Activated CD8-positive, alpha-beta memory T cell treated with anti-CD3 and anti-CD28 coated beads for 1 hour (primary cell): ENCODE measurements around the gene IGF2BP2.

Experiments used
- DNase-seq, 2 donors: peaks; one replicate each; pipeline ENCODE4 v3.0.0-alpha.2; 2020; ENCODE audit warnings: low read depth in 1 of 2; ENCODE audit errors: extremely low read depth in 1 of 2

Gene IGF2BP2

GRCh38 chr3:185767002-185767688 lies 57.7 kb downstream of the IGF2BP2 start:
- DNase-seq = no peak

GRCh38 chr3:185766329-185767001 lies 58.4 kb downstream of the IGF2BP2 start:
- no peak for DNase-seq

GRCh38 chr3:185764980-185765370 lies 59.9 kb downstream of the IGF2BP2 start:
- DNase-seq = no peak

- no peak for DNase-seq
Observed at GRCh38 chr3:185764163-185764979, 60.5 kb downstream of the IGF2BP2 start.

GRCh38 chr3:185763347-185764005 lies 61.4 kb downstream of the IGF2BP2 start:
- no peak for DNase-seq

GRCh38 chr3:185760550-185760949 lies 64.3 kb downstream of the IGF2BP2 start:
- DNase-seq = no peak

- DNase-seq = no peak
Observed at GRCh38 chr3:185760088-185760487, 64.8 kb downstream of the IGF2BP2 start.

- no peak for DNase-seq
Observed at GRCh38 chr3:185759512-185759911, 65.3 kb downstream of the IGF2BP2 start.

GRCh38 chr3:185758912-185759311 lies 65.9 kb downstream of the IGF2BP2 start:
- no peak for DNase-seq

GRCh38 chr3:185757176-185757575 lies 67.7 kb downstream of the IGF2BP2 start:
- DNase-seq = no peak

- DNase-seq = no peak
Observed at GRCh38 chr3:185756477-185756876, 68.4 kb downstream of the IGF2BP2 start.

- no peak for DNase-seq
Observed at GRCh38 chr3:185754920-185755319, 69.9 kb downstream of the IGF2BP2 start.

GRCh38 chr3:185753354-185753753 lies 71.5 kb downstream of the IGF2BP2 start:
- no peak for DNase-seq

- DNase-seq = no peak
Observed at GRCh38 chr3:185750702-185751101, 74.1 kb downstream of the IGF2BP2 start.

- no peak for DNase-seq
Observed at GRCh38 chr3:185750015-185750414, 74.8 kb downstream of the IGF2BP2 start.

- DNase-seq = no peak
Observed at GRCh38 chr3:185746470-185746869, 78.4 kb downstream of the IGF2BP2 start.

- DNase-seq = no peak
Observed at GRCh38 chr3:185744997-185745843, 79.6 kb downstream of the IGF2BP2 start.

- no peak for DNase-seq
Observed at GRCh38 chr3:185741586-185741985, 83.3 kb downstream of the IGF2BP2 start.

- no peak for DNase-seq
Observed at GRCh38 chr3:185740133-185740532, 84.7 kb downstream of the IGF2BP2 start.

GRCh38 chr3:185739264-185739701 lies 85.6 kb downstream of the IGF2BP2 start:
- DNase-seq = no peak
